CD4-positive, alpha-beta T cell treated with Interleukin-2 at 100 ng/mL for 4 hours (primary cell): ENCODE measurements around the gene ZNF687.
"Not testable (repeated sequence)": the region's sequence is repeated elsewhere in the genome, so short reads cannot be mapped to it uniquely, and the experiment has no call there.

ENCODE experiments used
- DNase-seq: peaks from one replicate; pipeline ENCODE4 v3.0.0-alpha.2; 2020; ENCODE audit warnings: low spot score

Gene ZNF687, protein sequence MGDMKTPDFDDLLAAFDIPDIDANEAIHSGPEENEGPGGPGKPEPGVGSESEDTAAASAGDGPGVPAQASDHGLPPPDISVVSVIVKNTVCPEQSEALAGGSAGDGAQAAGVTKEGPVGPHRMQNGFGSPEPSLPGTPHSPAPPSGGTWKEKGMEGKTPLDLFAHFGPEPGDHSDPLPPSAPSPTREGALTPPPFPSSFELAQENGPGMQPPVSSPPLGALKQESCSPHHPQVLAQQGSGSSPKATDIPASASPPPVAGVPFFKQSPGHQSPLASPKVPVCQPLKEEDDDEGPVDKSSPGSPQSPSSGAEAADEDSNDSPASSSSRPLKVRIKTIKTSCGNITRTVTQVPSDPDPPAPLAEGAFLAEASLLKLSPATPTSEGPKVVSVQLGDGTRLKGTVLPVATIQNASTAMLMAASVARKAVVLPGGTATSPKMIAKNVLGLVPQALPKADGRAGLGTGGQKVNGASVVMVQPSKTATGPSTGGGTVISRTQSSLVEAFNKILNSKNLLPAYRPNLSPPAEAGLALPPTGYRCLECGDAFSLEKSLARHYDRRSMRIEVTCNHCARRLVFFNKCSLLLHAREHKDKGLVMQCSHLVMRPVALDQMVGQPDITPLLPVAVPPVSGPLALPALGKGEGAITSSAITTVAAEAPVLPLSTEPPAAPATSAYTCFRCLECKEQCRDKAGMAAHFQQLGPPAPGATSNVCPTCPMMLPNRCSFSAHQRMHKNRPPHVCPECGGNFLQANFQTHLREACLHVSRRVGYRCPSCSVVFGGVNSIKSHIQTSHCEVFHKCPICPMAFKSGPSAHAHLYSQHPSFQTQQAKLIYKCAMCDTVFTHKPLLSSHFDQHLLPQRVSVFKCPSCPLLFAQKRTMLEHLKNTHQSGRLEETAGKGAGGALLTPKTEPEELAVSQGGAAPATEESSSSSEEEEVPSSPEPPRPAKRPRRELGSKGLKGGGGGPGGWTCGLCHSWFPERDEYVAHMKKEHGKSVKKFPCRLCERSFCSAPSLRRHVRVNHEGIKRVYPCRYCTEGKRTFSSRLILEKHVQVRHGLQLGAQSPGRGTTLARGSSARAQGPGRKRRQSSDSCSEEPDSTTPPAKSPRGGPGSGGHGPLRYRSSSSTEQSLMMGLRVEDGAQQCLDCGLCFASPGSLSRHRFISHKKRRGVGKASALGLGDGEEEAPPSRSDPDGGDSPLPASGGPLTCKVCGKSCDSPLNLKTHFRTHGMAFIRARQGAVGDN

GRCh38 chr1:151281969-151282882 lies at the start of gene ZNF687:
TSS of gene ZNF687 (plus strand) at chr1:151282299. CDS start at chr1:151286292, 3,993 bp downstream.
- DNase-seq, result peak; percentile 99

- no peak for DNase-seq
These were observed 46.9 kb upstream of the ZNF687 start for GRCh38 chr1:151235235-151235634.

GRCh38 chr1:151237678-151238466 lies 44.2 kb upstream of the ZNF687 start:
- no peak for DNase-seq

GRCh38 chr1:151238467-151238739 lies 43.7 kb upstream of the ZNF687 start:
- DNase-seq, result no peak

DNA sequence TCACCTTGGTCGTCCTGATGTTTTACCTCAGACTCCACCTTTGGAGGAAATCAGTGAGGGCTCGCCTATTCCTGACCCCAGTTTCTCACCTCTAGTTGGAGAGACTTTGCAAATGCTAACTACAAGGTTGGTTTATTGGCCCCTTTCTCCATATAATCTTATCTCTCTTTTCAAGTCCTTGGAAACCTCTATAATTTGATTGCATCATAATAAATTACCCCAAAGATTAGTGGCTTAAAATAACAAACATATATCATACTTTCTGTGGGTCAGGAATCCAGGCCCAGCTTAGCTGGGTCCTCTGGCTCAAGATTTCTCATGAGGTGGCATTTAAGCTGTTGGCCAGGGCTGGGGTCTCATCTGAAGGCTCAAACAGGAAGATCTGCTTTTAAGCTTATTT lies 39.7 kb upstream of the ZNF687 start:
- no peak for DNase-seq

- no peak for DNase-seq
These were observed 38.3 kb upstream of the ZNF687 start for GRCh38 chr1:151243683-151244216.

- no peak for DNase-seq
These were observed 35.3 kb upstream of the ZNF687 start for GRCh38 chr1:151246786-151247185.

DNA sequence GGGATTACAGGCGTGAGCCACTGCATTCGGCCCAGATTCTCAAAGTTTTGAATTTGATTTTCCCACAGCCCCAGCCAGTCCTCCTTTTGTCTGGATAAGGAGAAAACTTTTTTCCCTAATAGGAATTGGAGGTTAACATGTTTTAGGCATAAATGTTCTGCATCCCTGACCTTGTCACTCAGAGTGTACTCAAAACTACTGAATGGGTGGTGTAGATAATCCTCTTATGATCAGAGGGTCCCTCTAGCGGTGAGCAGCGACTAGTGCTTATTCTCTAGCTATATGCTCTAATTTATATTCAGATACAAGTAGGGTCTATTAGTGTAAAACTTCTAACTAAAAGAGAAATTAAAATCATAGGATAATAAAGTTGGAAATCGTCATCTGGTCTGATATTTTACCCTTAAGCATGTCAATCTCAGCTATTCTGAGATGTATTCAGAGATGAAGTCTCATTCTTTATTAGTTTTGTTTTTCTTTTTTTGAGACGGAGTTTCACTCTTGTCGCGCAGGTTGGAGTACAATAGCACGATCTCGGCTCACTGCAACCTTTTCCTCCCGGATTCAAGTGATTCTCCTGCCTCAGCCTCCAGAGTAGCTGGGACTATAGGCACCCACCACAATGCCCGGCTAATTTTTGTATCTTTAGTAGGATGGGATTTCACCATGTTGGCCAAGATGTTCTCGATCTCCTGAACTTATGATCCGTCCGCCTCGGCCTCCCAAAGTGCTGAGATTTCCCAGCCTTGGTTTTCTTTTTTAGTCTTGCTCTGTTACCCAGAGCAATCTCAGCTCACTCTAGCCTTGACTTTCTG lies 30.2 kb upstream of the ZNF687 start:
- peak; percentile 81 for DNase-seq

GRCh38 chr1:151254217-151255213 lies 27.6 kb upstream of the ZNF687 start, which contains the start of gene PSMD4:
TSS of gene PSMD4 (plus strand) at chr1:151254734. CDS start at chr1:151254783, 49 bp downstream.
- peak; percentile 97 for DNase-seq

- no peak for DNase-seq
These were observed 26.7 kb upstream of the ZNF687 start for GRCh38 chr1:151255381-151255780.

- no peak for DNase-seq
These were observed 22.7 kb upstream of the ZNF687 start for GRCh38 chr1:151259351-151259750.

GRCh38 chr1:151265446-151266236 lies 16.5 kb upstream of the ZNF687 start:
- no peak for DNase-seq

DNA sequence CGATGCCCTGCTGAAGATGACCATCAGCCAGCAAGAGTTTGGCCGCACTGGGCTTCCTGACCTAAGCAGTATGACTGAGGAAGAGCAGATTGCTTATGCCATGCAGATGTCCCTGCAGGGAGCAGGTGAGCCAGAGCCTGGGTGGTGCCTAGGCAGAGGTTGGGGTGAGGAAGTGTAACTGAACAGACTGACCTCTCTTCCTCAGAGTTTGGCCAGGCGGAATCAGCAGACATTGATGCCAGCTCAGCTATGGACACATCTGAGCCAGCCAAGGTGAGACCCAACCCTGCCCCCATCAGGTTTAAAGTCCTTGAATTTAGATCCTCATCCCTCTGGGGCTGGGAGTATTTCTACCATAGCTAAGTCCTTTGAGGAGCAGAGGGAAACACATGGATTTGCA lies 15.8 kb upstream of the ZNF687 start:
- no peak for DNase-seq

- no peak for DNase-seq
These were observed 15.3 kb upstream of the ZNF687 start for GRCh38 chr1:151266821-151267220.

DNA sequence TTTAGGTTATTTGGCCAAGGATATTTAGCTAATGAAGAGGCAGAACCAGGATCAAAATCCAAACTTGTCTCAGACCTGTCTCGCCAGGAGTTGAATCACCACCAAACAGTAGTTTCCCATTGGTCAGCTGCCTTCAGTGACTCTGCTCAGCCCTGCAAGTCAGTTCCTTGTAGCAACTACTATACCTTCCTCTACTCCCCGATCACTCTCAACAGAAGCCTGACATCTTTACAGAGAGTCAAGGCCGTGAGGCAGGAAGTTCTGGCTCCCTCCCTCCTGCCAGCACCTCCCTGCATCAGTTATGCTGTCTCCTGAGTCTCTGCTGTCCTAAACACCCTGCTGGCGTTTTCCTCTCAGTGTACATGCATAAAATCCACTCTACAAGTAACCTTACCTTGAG lies 14.3 kb upstream of the ZNF687 start:
- DNase-seq, result no peak

DNA sequence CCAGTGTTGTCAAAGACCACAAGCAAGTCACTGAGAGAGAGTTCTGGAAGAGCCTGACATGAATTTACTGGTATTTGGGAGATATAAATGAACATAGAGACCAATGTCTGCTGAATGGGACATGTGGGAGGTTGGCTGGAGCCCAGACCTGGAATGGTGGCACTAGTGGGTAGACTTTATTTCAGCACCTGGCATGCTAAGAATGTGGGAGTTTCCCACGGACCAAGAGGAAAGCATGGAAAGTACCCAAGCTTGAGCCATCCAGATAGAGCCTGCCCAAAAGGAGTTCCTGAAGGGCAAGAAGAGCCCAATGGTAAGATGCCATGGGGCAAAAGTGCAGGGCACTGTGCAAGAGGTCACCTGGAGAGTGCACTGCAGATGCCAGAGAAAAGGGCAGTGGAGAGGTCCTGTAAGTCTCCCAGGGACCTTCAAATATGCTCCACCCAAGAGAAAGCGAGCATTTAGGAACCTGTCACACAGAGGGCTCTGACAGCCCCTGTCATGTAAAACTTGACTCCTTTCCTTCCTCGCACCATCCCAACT lies 8.1 kb upstream of the ZNF687 start:
- DNase-seq, result no peak

- DNase-seq, result not testable (repeated sequence)
These were observed 6.8 kb upstream of the ZNF687 start for GRCh38 chr1:151275341-151275740.
